Neuronal stem cell (in vitro differentiated cells): Measurements from ENCODE around the gene CTCF.
A peak's percentile ranks its signal among the peaks of the same experiment; 100 is the strongest.

ENCODE experiments used
- DNase-seq: peaks from one replicate; pipeline ENCODE4 v3.0.0-alpha.2; 2013; ENCODE audit warnings: low spot score
- H2AFZ ChIP-seq: one replicate; pipeline ENCODE4 v1.6.1; 2013; ENCODE audit warnings: mild to moderate bottlenecking, low read length, inconsistent platforms
- H2AK5ac ChIP-seq: 2 replicates; pipeline ENCODE4 v1.6.1; 2013; ENCODE audit warnings: low read depth, mild to moderate bottlenecking, inconsistent platforms, low read length, moderate library complexity, mixed read lengths
- H2BK120ac ChIP-seq: 2 replicates; pipeline ENCODE4 v1.6.1; 2013; ENCODE audit warnings: low read depth, mild to moderate bottlenecking, inconsistent platforms, low read length, moderate library complexity, mixed read lengths
- H2BK12ac ChIP-seq: one replicate; pipeline ENCODE4 v1.6.1; 2013; ENCODE audit warnings: low read length, inconsistent platforms
- H2BK15ac ChIP-seq: 2 replicates; pipeline ENCODE4 v1.6.1; 2013; ENCODE audit warnings: mild to moderate bottlenecking, low read length, inconsistent platforms, mixed read lengths
- H2BK5ac ChIP-seq: one replicate; pipeline ENCODE4 v1.6.1; 2013; ENCODE audit warnings: inconsistent platforms, mild to moderate bottlenecking, low read length, moderate library complexity
- H3K14ac ChIP-seq: one replicate; pipeline ENCODE4 v1.6.1; 2013; ENCODE audit warnings: low read length, inconsistent platforms
- H3K18ac ChIP-seq: 2 replicates; pipeline ENCODE4 v1.6.1; 2013; ENCODE audit warnings: low read length, inconsistent platforms
- H3K23ac ChIP-seq: 2 replicates; pipeline ENCODE4 v1.6.1; 2013; ENCODE audit warnings: low read depth, mild to moderate bottlenecking, mixed read lengths, low read length, inconsistent platforms; ENCODE audit not compliant: poor library complexity
- H3K27ac ChIP-seq: replicated peaks from 3 replicates; pipeline ENCODE4 v1.5.1; 2013; ENCODE audit warnings: low read length, inconsistent platforms
- H3K27me3 ChIP-seq, 3 experiments: 2 replicates each; pipeline ENCODE4 v1.6.1; 2013; ENCODE audit warnings: low read length in 3 of 3, mild to moderate bottlenecking in 2 of 3, inconsistent platforms in 1 of 3, low read depth in 1 of 3, mixed read lengths in 1 of 3, moderate library complexity in 1 of 3; ENCODE audit not compliant: control insufficient read depth in 3 of 3, insufficient read depth in 3 of 3
- H3K36me3 ChIP-seq, 2 donors: replicated peaks in 1 of 2; 2 replicates each; pipeline ENCODE4 v1.6.1; 2013; ENCODE audit warnings: low read length in 2 of 2; ENCODE audit not compliant: control insufficient read depth in 2 of 2, insufficient read depth in 2 of 2
- H3K4ac ChIP-seq: 2 replicates; pipeline ENCODE4 v1.6.1; 2013; ENCODE audit warnings: inconsistent platforms, mild to moderate bottlenecking, low read length, moderate library complexity
- H3K4me1 ChIP-seq, 2 donors: 1 replicate in 1 of 2; 2 replicates in 1 of 2; pipeline ENCODE4 v1.6.1; 2013; ENCODE audit warnings: low read length in 2 of 2, low read depth in 1 of 2; ENCODE audit not compliant: control insufficient read depth in 2 of 2, insufficient read depth in 1 of 2
- H3K4me2 ChIP-seq: one replicate; pipeline ENCODE4 v1.6.1; 2013; ENCODE audit warnings: mild to moderate bottlenecking, low read length, inconsistent platforms; ENCODE audit not compliant: insufficient read depth, poor library complexity, severe bottlenecking
- H3K4me3 ChIP-seq, 2 donors: 2 replicates each; pipeline ENCODE4 v1.5.1; 2013; ENCODE audit warnings: low read length in 2 of 2, mild to moderate bottlenecking in 2 of 2, inconsistent platforms in 1 of 2, moderate library complexity in 1 of 2
- H3K79me1 ChIP-seq: one replicate; pipeline ENCODE4 v1.6.1; 2013; ENCODE audit warnings: low read depth, mild to moderate bottlenecking, inconsistent platforms, low read length, moderate library complexity
- H3K9ac ChIP-seq: one replicate; pipeline ENCODE4 v1.6.1; 2013; ENCODE audit warnings: mild to moderate bottlenecking, low read depth, low read length, inconsistent platforms; ENCODE audit not compliant: poor library complexity
- H3K9me3 ChIP-seq, 2 donors: replicated peaks in 1 of 2; 2 replicates each; pipeline versions ENCODE3 to v1.6.1; 2013; ENCODE audit warnings: low read length in 2 of 2, mild to moderate bottlenecking in 2 of 2, inconsistent platforms in 1 of 2, low read depth in 1 of 2, mixed read lengths in 1 of 2, moderate library complexity in 1 of 2; ENCODE audit not compliant: control insufficient read depth in 2 of 2, insufficient read depth in 1 of 2
- H4K8ac ChIP-seq: one replicate; pipeline ENCODE4 v1.6.1; 2013; ENCODE audit warnings: low read depth, mild to moderate bottlenecking, inconsistent platforms, low read length, moderate library complexity
- H4K91ac ChIP-seq: one replicate; pipeline ENCODE4 v1.6.1; 2013; ENCODE audit warnings: low read length, low read depth, mild to moderate bottlenecking, inconsistent platforms; ENCODE audit not compliant: poor library complexity
- WGBS, 2 donors: extraction: QIAGEN DNeasy Blood & Tissue Kit; methylation state at CpG; one replicate each; pipeline ENCODE4 v1.1.7; 2013; ENCODE audit warnings: missing lambda C conversion rate in 2 of 2, mixed read lengths in 1 of 2; ENCODE audit not compliant: insufficient read length in 2 of 2, insufficient replicate concordance in 1 of 2; ENCODE audit errors: extremely low coverage in 2 of 2; 5-methylcytosine and 5-hydroxymethylcytosine counted together

CTCF gene

GRCh38 chr16:67579686-67580085 is 17.4 kb downstream of the CTCF start:
- peaks cover 2 to 72% of the 10 kb centered on the region in 2 donors for H3K36me3 ChIP-seq
- no peaks in the 10 kb centered on the region for H3K4me1 ChIP-seq
- no peak overlapping the region for H3K14ac ChIP-seq
- no peak overlapping the region for H2AFZ ChIP-seq
- H3K23ac ChIP-seq: no peak overlapping the region
- H4K91ac ChIP-seq: no peak overlapping the region
- peaks cover 11% of the 10 kb centered on the region for H3K79me1 ChIP-seq
- H3K4me2 ChIP-seq: no peak overlapping the region
- H4K8ac ChIP-seq: no peak overlapping the region
- H3K27me3 ChIP-seq: no peaks in the 10 kb centered on the region
- no peak overlapping the region for H2BK15ac ChIP-seq
- H3K27ac ChIP-seq: no peak overlapping the region
- no peak for DNase-seq
- no peak overlapping the region for H2BK12ac ChIP-seq
- no peak overlapping the region for H3K9ac ChIP-seq
- H3K4ac ChIP-seq: no peak overlapping the region
- H2AK5ac ChIP-seq: no peak overlapping the region
- H3K9me3 ChIP-seq: no peaks in the 10 kb centered on the region
- WGBS, 2 donors: no CpG with 5 or more reads among the region's 4 CpGs
- H3K18ac ChIP-seq: no peak overlapping the region
- H2BK5ac ChIP-seq: no peak overlapping the region
- H2BK120ac ChIP-seq: no peak overlapping the region
- no peak overlapping the region for H3K4me3 ChIP-seq

GRCh38 chr16:67580202-67580601 is 17.9 kb downstream of the CTCF start:
- H2AFZ ChIP-seq: no peak overlapping the region
- no peaks in the 10 kb centered on the region for H3K4me1 ChIP-seq
- no peak overlapping the region for H3K4me2 ChIP-seq
- no peak overlapping the region for H4K91ac ChIP-seq
- H3K79me1 ChIP-seq: peaks cover 12% of the 10 kb centered on the region
- no peak overlapping the region for H3K23ac ChIP-seq
- H2AK5ac ChIP-seq: no peak overlapping the region
- no peak overlapping the region for H3K4me3 ChIP-seq
- H3K14ac ChIP-seq: no peak overlapping the region
- H2BK5ac ChIP-seq: no peak overlapping the region
- H3K27ac ChIP-seq: no peak overlapping the region
- no peak overlapping the region for H4K8ac ChIP-seq
- peaks cover 2 to 70% of the 10 kb centered on the region in 2 donors for H3K36me3 ChIP-seq
- H3K9ac ChIP-seq: no peak overlapping the region
- no peak overlapping the region for H2BK12ac ChIP-seq
- no peak overlapping the region for H3K4ac ChIP-seq
- H3K27me3 ChIP-seq: no peaks in the 10 kb centered on the region
- no peak overlapping the region for H3K18ac ChIP-seq
- no peak overlapping the region for H2BK15ac ChIP-seq
- no peaks in the 10 kb centered on the region for H3K9me3 ChIP-seq
- DNase-seq: no peak
- no peak overlapping the region for H2BK120ac ChIP-seq
- no CpG with 5 or more reads among the region's 4 CpGs for WGBS, 2 donors

- no peaks in the 10 kb centered on the region for H3K27me3 ChIP-seq
- no peak overlapping the region for H3K4ac ChIP-seq
- H3K9ac ChIP-seq: no peak overlapping the region
- H4K91ac ChIP-seq: no peak overlapping the region
- H4K8ac ChIP-seq: peak overlapping the region; percentile 70
- H3K4me1 ChIP-seq: peaks cover 4 to 6% of the 10 kb centered on the region in 2 donors
- H2BK5ac ChIP-seq: no peak overlapping the region
- H3K27ac ChIP-seq: no peak overlapping the region
- H3K4me2 ChIP-seq: no peak overlapping the region
- H3K23ac ChIP-seq: no peak overlapping the region
- no peaks in the 10 kb centered on the region for H3K9me3 ChIP-seq
- no peak overlapping the region for H2AK5ac ChIP-seq
- H2BK15ac ChIP-seq: no peak overlapping the region
- H3K18ac ChIP-seq: no peak overlapping the region
- H2BK120ac ChIP-seq: no peak overlapping the region
- H3K79me1 ChIP-seq: peaks cover 8% of the 10 kb centered on the region
- H2BK12ac ChIP-seq: no peak overlapping the region
- H3K36me3 ChIP-seq: peaks cover 2 to 34% of the 10 kb centered on the region in 2 donors
- no peak for DNase-seq
- H3K14ac ChIP-seq: no peak overlapping the region
- no peak overlapping the region for H2AFZ ChIP-seq
- no CpG with 5 or more reads among the region's 4 CpGs for WGBS, 2 donors
- H3K4me3 ChIP-seq: no peak overlapping the region
Observed at GRCh38 chr16:67593288-67593687, 31.0 kb downstream of the CTCF start.

GRCh38 chr16:67593701-67594100 is 31.4 kb downstream of the CTCF start:
- no peak for DNase-seq
- Histone ChIP-seq H3K36me3 (peaks cover 2 to 31% of the 10 kb centered on the region in 2 donors), H3K14ac (no peak overlapping the region), H3K4me3 (no peak overlapping the region), H3K23ac (no peak overlapping the region), H2BK5ac (no peak overlapping the region), H2AK5ac (no peak overlapping the region), H2BK15ac (no peak overlapping the region), H3K27ac (no peak overlapping the region), H3K79me1 (peaks cover 8% of the 10 kb centered on the region), H4K8ac (no peak overlapping the region), H3K4me1 (peaks cover 4 to 6% of the 10 kb centered on the region in 2 donors), H2AFZ (no peak overlapping the region), H4K91ac (no peak overlapping the region), H3K4me2 (no peak overlapping the region), H3K9ac (no peak overlapping the region), H3K4ac (no peak overlapping the region), H3K27me3 (no peaks in the 10 kb centered on the region), H3K18ac (no peak overlapping the region), H3K9me3 (no peaks in the 10 kb centered on the region), H2BK12ac (no peak overlapping the region), H2BK120ac (no peak overlapping the region)
